SK-N-SH treated with all-trans-retinoic acid at 6 μM for 48 hours (cell line): ENCODE results near the gene ADGRD2.
A peak's percentile ranks its signal among the peaks of the same experiment; 100 is the strongest.

Source experiments
- ATAC-seq: fragments of 200-7000 bp; cut with Tn5 transposase; 3 replicates; pipeline ENCODE4 v1.9.1; 2020; ENCODE audit warnings: mild to moderate bottlenecking, moderate library complexity
- ARNTL ChIP-seq: fragments of 450-650 bp; formaldehyde crosslinking; IDR thresholded peaks from 2 replicates; pipeline ENCODE4 v1.5.0; 2020; ENCODE audit warnings: low read depth, mild to moderate bottlenecking, moderate library complexity, borderline replicate concordance
- BACH2 ChIP-seq: fragments of 250-450 bp; sonication (Bioruptor Pico); IDR thresholded peaks from 2 replicates; pipeline ENCODE4 v1.9.0; 2021; ENCODE audit warnings: mild to moderate bottlenecking, borderline replicate concordance
- CREB5 ChIP-seq: fragments of 250-450 bp; sonication (Bioruptor Pico); IDR thresholded peaks from 2 replicates; pipeline ENCODE4 v1.5.1; 2020; ENCODE audit warnings: low read depth, mild to moderate bottlenecking, moderate library complexity
- CSDC2 ChIP-seq: fragments of 250-450 bp; sonication (Bioruptor Pico); IDR thresholded peaks from 2 replicates; pipeline ENCODE4 v1.5.0; 2020; ENCODE audit warnings: mild to moderate bottlenecking, moderate library complexity
- ESRRG ChIP-seq: fragments of 250-450 bp; sonication (Bioruptor Pico); IDR thresholded peaks from 2 replicates; pipeline ENCODE4 v1.6.1; 2021; ENCODE audit warnings: mild to moderate bottlenecking
- GLIS3 ChIP-seq: fragments of 250-450 bp; sonication (Bioruptor Pico); IDR thresholded peaks from 2 replicates; pipeline ENCODE4 v1.5.0; 2020; ENCODE audit warnings: mild to moderate bottlenecking, moderate library complexity
- ISL1 ChIP-seq: fragments of 250-450 bp; sonication (Bioruptor Pico); IDR thresholded peaks from 2 replicates; pipeline ENCODE4 v2.1.2; 2022; ENCODE audit warnings: mild to moderate bottlenecking, moderate library complexity
- OSR1 ChIP-seq: fragments of 250-450 bp; sonication (Bioruptor Pico); IDR thresholded peaks from 2 replicates; pipeline ENCODE4 v1.8.0; 2022; ENCODE audit warnings: moderate library complexity, mild to moderate bottlenecking, inconsistent platforms
- PATZ1 ChIP-seq: fragments of 250-450 bp; sonication (Bioruptor Pico); IDR thresholded peaks from 2 replicates; pipeline ENCODE4 v1.8.0; 2020; ENCODE audit warnings: mild to moderate bottlenecking, moderate library complexity, borderline replicate concordance
- POU6F1 ChIP-seq: fragments of 250-450 bp; sonication (Bioruptor Pico); IDR thresholded peaks from 2 replicates; pipeline ENCODE4 v1.8.0; 2021; ENCODE audit warnings: low read depth, mild to moderate bottlenecking, moderate library complexity, borderline replicate concordance
- PPARA ChIP-seq: fragments of 250-450 bp; sonication (Bioruptor Pico); IDR thresholded peaks from 2 replicates; pipeline ENCODE4 v1.5.0; 2020; ENCODE audit warnings: mild to moderate bottlenecking, borderline replicate concordance
- RARB ChIP-seq: fragments of 250-450 bp; sonication (Bioruptor Pico); IDR thresholded peaks from 2 replicates; pipeline ENCODE4 v1.8.0; 2021; ENCODE audit warnings: mild to moderate bottlenecking, moderate library complexity
- SNAI2 ChIP-seq: fragments of 250-450 bp; sonication (Bioruptor Pico); IDR thresholded peaks from 2 replicates; pipeline ENCODE4 v1.5.0; 2020; ENCODE audit warnings: mild to moderate bottlenecking, moderate library complexity
- TSHZ2 ChIP-seq: fragments of 250-450 bp; sonication (Bioruptor Pico); IDR thresholded peaks from 2 replicates; pipeline ENCODE4 v1.5.0; 2020; ENCODE audit warnings: mild to moderate bottlenecking, moderate library complexity
- ZFP3 ChIP-seq: fragments of 250-450 bp; sonication (Bioruptor Pico); IDR thresholded peaks from 2 replicates; pipeline ENCODE4 v1.5.0; 2020; ENCODE audit warnings: mild to moderate bottlenecking, moderate library complexity
- ZFP30 ChIP-seq: fragments of 450-650 bp; formaldehyde crosslinking; IDR thresholded peaks from 2 replicates; pipeline ENCODE4 v1.5.0; 2022; ENCODE audit warnings: mild to moderate bottlenecking, moderate library complexity
- ZNF565 ChIP-seq: fragments of 450-650 bp; formaldehyde crosslinking; conservative IDR thresholded peaks from 2 replicates; pipeline ENCODE4 v1.5.0; 2020; ENCODE audit warnings: low read depth, mild to moderate bottlenecking, moderate library complexity
- ZNF8 ChIP-seq: fragments of 450-650 bp; formaldehyde crosslinking; IDR thresholded peaks from 2 replicates; pipeline ENCODE4 v1.5.0; 2020; ENCODE audit warnings: mild to moderate bottlenecking, moderate library complexity

ADGRD2 gene

GRCh38 chr9:124475868-124476690, 25.8 kb downstream of the ADGRD2 start:
- no peak for ATAC-seq

GRCh38 chr9:124477211-124477647, 27.0 kb downstream of the ADGRD2 start:
- 0 out of 3 replicates have a peak, but pooled peaks have one; percentile 14 for ATAC-seq
- no peak for TF ChIP-seq GLIS3 (CRISPR knock-in tag)
- no peak for TF ChIP-seq OSR1 (CRISPR knock-in tag)
- no peak for TF ChIP-seq ESRRG
- TF ChIP-seq TSHZ2 (CRISPR knock-in tag): no peak
- TF ChIP-seq POU6F1 (CRISPR knock-in tag): no peak
- no peak for TF ChIP-seq ZNF8 (CRISPR knock-in tag)
- no peak for TF ChIP-seq ISL1 (CRISPR knock-in tag)
- no peak for TF ChIP-seq SNAI2
- TF ChIP-seq ARNTL (CRISPR knock-in tag): no peak
- no peak for TF ChIP-seq ZFP3
- TF ChIP-seq RARB (CRISPR knock-in tag): no peak

More at GRCh38 chr9:124475868-124476690, 25.8 kb downstream of the ADGRD2 start:
- TF ChIP-seq ESRRG (no peak), RARB (CRISPR knock-in tag) (no peak), PATZ1 (no peak), ZFP30 (no peak), SNAI2 (no peak), BACH2 (no peak), POU6F1 (CRISPR knock-in tag) (no peak), OSR1 (CRISPR knock-in tag) (no peak), PPARA (no peak), CREB5 (no peak), TSHZ2 (CRISPR knock-in tag) (no peak), CSDC2 (no peak), ZNF565 (CRISPR knock-in tag) (no peak), ARNTL (CRISPR knock-in tag) (no peak)
- TF ChIP-seq, all 23 proteins: peak for 0
